ENCODE measurements around the gene LCP2.

DNA sequence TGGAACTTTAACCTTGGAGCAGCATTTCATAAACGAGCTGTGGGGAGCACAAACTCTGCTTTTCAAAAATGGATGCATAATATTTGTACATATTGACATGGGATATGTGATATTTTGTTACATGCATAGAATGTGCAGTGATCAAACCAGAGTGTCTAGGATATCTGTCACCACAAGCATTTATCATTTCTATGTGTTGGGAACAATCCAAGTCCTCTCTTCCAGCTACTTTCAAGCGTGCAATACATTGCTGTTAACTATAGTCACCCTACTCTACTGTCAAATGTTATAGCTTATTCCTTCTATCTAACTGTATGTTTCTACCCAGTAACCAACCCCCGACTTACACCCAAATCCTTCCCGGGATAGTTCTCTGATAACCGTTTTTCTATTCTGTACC is 79.7 kb downstream of the LCP2 start:
- TF ChIP-seq EZH2phosphoT487 (IDR thresholded peaks at IDR 0.05; ENCODE audit: borderline replicate concordance) (no peak), ZFX (IDR thresholded peaks at IDR 0.05) (no peak), SIN3A (IDR thresholded peaks at IDR 0.05; ENCODE audit: low read depth) (no peak), ELF1 (IDR thresholded peaks at IDR 0.05; ENCODE audit: borderline replicate concordance, low read depth) (no peak), POLR2A (IDR thresholded peaks at IDR 0.05; ENCODE audit: borderline replicate concordance, extremely low read depth, insufficient read depth, insufficient read length) (no peak), CEBPB (IDR thresholded peaks at IDR 0.05; ENCODE audit: low read depth) (no peak), EZH2 (IDR thresholded peaks at IDR 0.05) (no peak), EGR1 (IDR thresholded peaks at IDR 0.05; ENCODE audit: low read depth) (no peak), POLR2AphosphoS5 (IDR thresholded peaks at IDR 0.05; ENCODE audit: low read depth, low read length) (no peak)
- TF ChIP-seq, protein P1, sequence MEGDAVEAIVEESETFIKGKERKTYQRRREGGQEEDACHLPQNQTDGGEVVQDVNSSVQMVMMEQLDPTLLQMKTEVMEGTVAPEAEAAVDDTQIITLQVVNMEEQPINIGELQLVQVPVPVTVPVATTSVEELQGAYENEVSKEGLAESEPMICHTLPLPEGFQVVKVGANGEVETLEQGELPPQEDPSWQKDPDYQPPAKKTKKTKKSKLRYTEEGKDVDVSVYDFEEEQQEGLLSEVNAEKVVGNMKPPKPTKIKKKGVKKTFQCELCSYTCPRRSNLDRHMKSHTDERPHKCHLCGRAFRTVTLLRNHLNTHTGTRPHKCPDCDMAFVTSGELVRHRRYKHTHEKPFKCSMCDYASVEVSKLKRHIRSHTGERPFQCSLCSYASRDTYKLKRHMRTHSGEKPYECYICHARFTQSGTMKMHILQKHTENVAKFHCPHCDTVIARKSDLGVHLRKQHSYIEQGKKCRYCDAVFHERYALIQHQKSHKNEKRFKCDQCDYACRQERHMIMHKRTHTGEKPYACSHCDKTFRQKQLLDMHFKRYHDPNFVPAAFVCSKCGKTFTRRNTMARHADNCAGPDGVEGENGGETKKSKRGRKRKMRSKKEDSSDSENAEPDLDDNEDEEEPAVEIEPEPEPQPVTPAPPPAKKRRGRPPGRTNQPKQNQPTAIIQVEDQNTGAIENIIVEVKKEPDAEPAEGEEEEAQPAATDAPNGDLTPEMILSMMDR (IDR thresholded peaks at IDR 0.05 in 2 of 3, conservative IDR thresholded peaks at IDR 0.05 in 1 of 3; ENCODE audit: borderline replicate concordance in 1 of 3, insufficient read depth in 1 of 3, low read depth in 2 of 3, low read length in 2 of 3) = no peak
- TF ChIP-seq, protein P2, sequence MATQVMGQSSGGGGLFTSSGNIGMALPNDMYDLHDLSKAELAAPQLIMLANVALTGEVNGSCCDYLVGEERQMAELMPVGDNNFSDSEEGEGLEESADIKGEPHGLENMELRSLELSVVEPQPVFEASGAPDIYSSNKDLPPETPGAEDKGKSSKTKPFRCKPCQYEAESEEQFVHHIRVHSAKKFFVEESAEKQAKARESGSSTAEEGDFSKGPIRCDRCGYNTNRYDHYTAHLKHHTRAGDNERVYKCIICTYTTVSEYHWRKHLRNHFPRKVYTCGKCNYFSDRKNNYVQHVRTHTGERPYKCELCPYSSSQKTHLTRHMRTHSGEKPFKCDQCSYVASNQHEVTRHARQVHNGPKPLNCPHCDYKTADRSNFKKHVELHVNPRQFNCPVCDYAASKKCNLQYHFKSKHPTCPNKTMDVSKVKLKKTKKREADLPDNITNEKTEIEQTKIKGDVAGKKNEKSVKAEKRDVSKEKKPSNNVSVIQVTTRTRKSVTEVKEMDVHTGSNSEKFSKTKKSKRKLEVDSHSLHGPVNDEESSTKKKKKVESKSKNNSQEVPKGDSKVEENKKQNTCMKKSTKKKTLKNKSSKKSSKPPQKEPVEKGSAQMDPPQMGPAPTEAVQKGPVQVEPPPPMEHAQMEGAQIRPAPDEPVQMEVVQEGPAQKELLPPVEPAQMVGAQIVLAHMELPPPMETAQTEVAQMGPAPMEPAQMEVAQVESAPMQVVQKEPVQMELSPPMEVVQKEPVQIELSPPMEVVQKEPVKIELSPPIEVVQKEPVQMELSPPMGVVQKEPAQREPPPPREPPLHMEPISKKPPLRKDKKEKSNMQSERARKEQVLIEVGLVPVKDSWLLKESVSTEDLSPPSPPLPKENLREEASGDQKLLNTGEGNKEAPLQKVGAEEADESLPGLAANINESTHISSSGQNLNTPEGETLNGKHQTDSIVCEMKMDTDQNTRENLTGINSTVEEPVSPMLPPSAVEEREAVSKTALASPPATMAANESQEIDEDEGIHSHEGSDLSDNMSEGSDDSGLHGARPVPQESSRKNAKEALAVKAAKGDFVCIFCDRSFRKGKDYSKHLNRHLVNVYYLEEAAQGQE (IDR thresholded peaks at IDR 0.05; ENCODE audit: low read depth) = no peak
- TF ChIP-seq, protein P3, sequence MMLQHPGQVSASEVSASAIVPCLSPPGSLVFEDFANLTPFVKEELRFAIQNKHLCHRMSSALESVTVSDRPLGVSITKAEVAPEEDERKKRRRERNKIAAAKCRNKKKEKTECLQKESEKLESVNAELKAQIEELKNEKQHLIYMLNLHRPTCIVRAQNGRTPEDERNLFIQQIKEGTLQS (IDR thresholded peaks at IDR 0.05) = no peak
